Astrocyte (in vitro differentiated cells and primary cell): ENCODE data around the gene BBX.

Experiments used
- CTCF ChIP-seq: IDR thresholded peaks from 2 replicates; pipeline ENCODE4 v1.5.1; 2011; ENCODE audit warnings: low read depth, mild to moderate bottlenecking, inconsistent platforms, low read length, moderate library complexity; ENCODE audit not compliant: insufficient read depth
- EZH2 ChIP-seq: IDR thresholded peaks from 2 replicates; pipeline ENCODE4 v1.6.1; 2012; ENCODE audit warnings: mild to moderate bottlenecking, low read length, inconsistent platforms; ENCODE audit not compliant: insufficient read depth

GRCh38 chr3:107791027-107791426 is 268.3 kb downstream of the BBX start:
- TF ChIP-seq EZH2 (no peak), CTCF (no peak)
